H1 (cell line): ENCODE results near the gene RAB30. TPM values are rescaled to one million over a fixed set of nuclear protein-coding genes. Genes with fewer than 3 reads are reported as not detected.

ENCODE experiments used
- CTCF ChIA-PET: fragments of 300-600 bp; sonication (Branson Sonifier 250); formaldehyde crosslinking; loops from one replicate; lab custom pipeline; 2021; ENCODE audit not compliant: partially characterized antibody; lab: Charles Lee
- POLR2A ChIA-PET: fragments of 300-600 bp; sonication (Branson Sonifier 250); formaldehyde crosslinking; loops from one replicate; lab custom pipeline; 2021; ENCODE audit warnings: inconsistent platforms; ENCODE audit not compliant: partially characterized antibody; lab: Charles Lee
- DNase-seq, 2 experiments: peaks; one replicate each; pipeline versions ENCODE4 v3.0.0 to v3.0.0-alpha.2; 2010 to 2022; ENCODE audit warnings: low spot score in 2 of 2, low read depth in 1 of 2, mixed read lengths in 1 of 2
- FAIRE-seq: peaks from 2 replicates; lab custom pipeline; 2011; peaks lifted over from hg19 to GRCh38; lab: Jason Lieb, UNC
- H2AFZ ChIP-seq: 2 replicates; pipeline ENCODE4 v1.8.1; 2012; ENCODE audit warnings: low read length, inconsistent platforms
- H2AK5ac ChIP-seq: 2 replicates; pipeline ENCODE4 v1.6.1; 2013; ENCODE audit warnings: low read depth, low read length
- H2BK120ac ChIP-seq: replicated peaks from 2 replicates; pipeline ENCODE3; 2013; ENCODE audit warnings: low read depth, low read length, inconsistent platforms
- H2BK12ac ChIP-seq: 2 replicates; pipeline ENCODE4 v1.6.1; 2013; ENCODE audit warnings: low read depth, low read length
- H2BK15ac ChIP-seq: 2 replicates; pipeline ENCODE4 v1.6.1; 2013; ENCODE audit warnings: low read length
- H2BK20ac ChIP-seq: 2 replicates; pipeline ENCODE4 v1.6.1; 2013; ENCODE audit warnings: low read length
- H2BK5ac ChIP-seq: 2 replicates; pipeline ENCODE4 v1.6.1; 2013; ENCODE audit warnings: low read depth, low read length
- H3K14ac ChIP-seq: 2 replicates; pipeline ENCODE4 v1.6.1; 2013; ENCODE audit warnings: inconsistent platforms; ENCODE audit not compliant: insufficient read length
- H3K18ac ChIP-seq: 2 replicates; pipeline ENCODE4 v1.6.1; 2013; ENCODE audit warnings: low read length; ENCODE audit errors: extremely low read depth
- H3K23ac ChIP-seq: 2 replicates; pipeline ENCODE4 v1.6.1; 2013; ENCODE audit warnings: inconsistent platforms; ENCODE audit not compliant: insufficient read length
- H3K23me2 ChIP-seq: 2 replicates; pipeline ENCODE4 v1.6.1; 2013; ENCODE audit warnings: low read depth, low read length
- H3K27ac ChIP-seq: 2 replicates; pipeline ENCODE4 v1.6.1; 2011; ENCODE audit warnings: low read depth, low read length, inconsistent platforms
- H3K27me3 ChIP-seq, 4 experiments: replicated peaks in 1 of 4; 1 replicate in 1 of 4; 2 replicates in 3 of 4; pipeline versions ENCODE4 v1.6.1 to v1.8.1; 2011 to 2013; ENCODE audit warnings: low read length in 3 of 4, mild to moderate bottlenecking in 3 of 4, inconsistent platforms in 2 of 4, mixed read lengths in 2 of 4, moderate library complexity in 1 of 4; ENCODE audit not compliant: control insufficient read depth in 3 of 4, insufficient read depth in 3 of 4; ENCODE audit errors: extremely low read depth in 1 of 4
- H3K36me3 ChIP-seq, 4 experiments: 2 replicates each; pipeline versions ENCODE4 v1.6.1 to v1.8.1; 2011 to 2013; ENCODE audit warnings: mild to moderate bottlenecking in 4 of 4, low read length in 3 of 4, moderate library complexity in 2 of 4, control low read depth in 1 of 4, inconsistent platforms in 1 of 4; ENCODE audit not compliant: insufficient read depth in 4 of 4, control insufficient read depth in 2 of 4
- H3K4ac ChIP-seq: replicated peaks from 2 replicates; pipeline ENCODE3; 2013; ENCODE audit warnings: low read length, low read depth, mixed read lengths, inconsistent platforms; ENCODE audit not compliant: insufficient read length
- H3K4me1 ChIP-seq, 4 experiments: replicated peaks in 1 of 4; 1 replicate in 1 of 4; 2 replicates in 3 of 4; pipeline versions ENCODE4 v1.6.1 to v1.8.1; 2011 to 2013; ENCODE audit warnings: low read length in 3 of 4, inconsistent platforms in 2 of 4, mixed read lengths in 1 of 4; ENCODE audit not compliant: insufficient read depth in 4 of 4, control insufficient read depth in 3 of 4
- H3K4me2 ChIP-seq, 2 experiments: 2 replicates each; pipeline versions ENCODE4 v1.6.1 to v1.8.1; 2011 to 2013; ENCODE audit warnings: low read depth in 2 of 2, low read length in 2 of 2, control low read depth in 1 of 2, inconsistent platforms in 1 of 2, mild to moderate bottlenecking in 1 of 2; ENCODE audit not compliant: insufficient read depth in 1 of 2
- H3K4me3 ChIP-seq, 4 experiments: fragments of 200-600, 300-600 bp in 1 of 4; sonication (generic), shearing (Covaris generic), sonication (Bioruptor Twin) in 1 of 4; 2 replicates each; pipeline versions ENCODE4 v1.5.1 to v1.8.1; 2011 to 2016; ENCODE audit warnings: low read length in 4 of 4, low read depth in 3 of 4, control low read depth in 2 of 4, inconsistent platforms in 2 of 4, mild to moderate bottlenecking in 2 of 4, mixed read lengths in 1 of 4, moderate library complexity in 1 of 4; ENCODE audit not compliant: insufficient read depth in 2 of 4; ENCODE audit errors: extremely low read depth in 1 of 4
- H3K56ac ChIP-seq: replicated peaks from 2 replicates; pipeline ENCODE3; 2013; ENCODE audit warnings: low read depth, mild to moderate bottlenecking, mixed read lengths, low read length, inconsistent platforms; ENCODE audit not compliant: insufficient read length
- H3K79me1 ChIP-seq: 2 replicates; pipeline ENCODE4 v1.6.1; 2013; ENCODE audit warnings: low read depth, low read length, control low read depth
- H3K79me2 ChIP-seq, 2 experiments: 2 replicates each; pipeline versions ENCODE4 v1.6.1 to v1.8.1; 2012 to 2013; ENCODE audit warnings: low read length in 2 of 2, mild to moderate bottlenecking in 2 of 2, inconsistent platforms in 1 of 2; ENCODE audit not compliant: insufficient read depth in 2 of 2, control insufficient read depth in 1 of 2
- H3K9ac ChIP-seq, 4 experiments: replicated peaks in 1 of 4; 1 replicate in 1 of 4; 2 replicates in 3 of 4; pipeline versions ENCODE4 v1.6.1 to v1.8.1; 2011 to 2013; ENCODE audit warnings: low read depth in 3 of 4, low read length in 3 of 4, control low read depth in 2 of 4, mild to moderate bottlenecking in 2 of 4, moderate library complexity in 2 of 4, inconsistent platforms in 1 of 4; ENCODE audit errors: extremely low read depth in 1 of 4
- H3K9me3 ChIP-seq, 2 experiments: 2 replicates each; pipeline versions ENCODE4 v1.6.1 to v1.8.1; 2012 to 2013; ENCODE audit warnings: mild to moderate bottlenecking in 2 of 2, moderate library complexity in 2 of 2, control low read depth in 1 of 2, inconsistent platforms in 1 of 2, low read depth in 1 of 2, low read length in 1 of 2, mixed read lengths in 1 of 2; ENCODE audit not compliant: insufficient read depth in 2 of 2
- H4K20me1 ChIP-seq, 2 experiments: replicated peaks in 1 of 2; 2 replicates each; pipeline versions ENCODE3 to v1.8.1; 2011 to 2013; ENCODE audit warnings: inconsistent platforms in 2 of 2, low read length in 2 of 2, mild to moderate bottlenecking in 1 of 2; ENCODE audit not compliant: insufficient read depth in 2 of 2, control insufficient read depth in 1 of 2
- H4K5ac ChIP-seq: 2 replicates; pipeline ENCODE4 v1.6.1; 2013; ENCODE audit warnings: low read length, low read depth, mixed read lengths, inconsistent platforms; ENCODE audit not compliant: insufficient read length
- H4K8ac ChIP-seq: 2 replicates; pipeline ENCODE4 v1.8.0; 2013; ENCODE audit warnings: mild to moderate bottlenecking, moderate library complexity, low read length, inconsistent platforms; ENCODE audit not compliant: insufficient read depth; ENCODE audit errors: extremely low read depth
- H4K91ac ChIP-seq: replicated peaks from 2 replicates; pipeline ENCODE3; 2013; ENCODE audit warnings: low read length, mixed read lengths, inconsistent platforms; ENCODE audit not compliant: insufficient read length
- CEBPB ChIP-seq: IDR thresholded peaks from 2 replicates; pipeline ENCODE4 v1.6.1; 2012; ENCODE audit warnings: low read depth, low read length
- CREB1 ChIP-seq: IDR thresholded peaks from 2 replicates; pipeline ENCODE4 v1.6.1; 2012; ENCODE audit warnings: inconsistent platforms
- SP4 ChIP-seq: IDR thresholded peaks from 2 replicates; pipeline ENCODE4 v1.6.1; 2012; ENCODE audit warnings: low read length, inconsistent platforms
- WGBS, 2 experiments: shearing (Covaris generic) in 1 of 2; methylation state at CpG; one replicate each; pipeline versions ENCODE4 v1.1.6 to v1.1.7; 2013 to 2015; ENCODE audit warnings: low lambda C conversion rate in 2 of 2, mixed read lengths in 2 of 2, inconsistent platforms in 1 of 2, low coverage in 1 of 2, missing lambda C conversion rate in 1 of 2; ENCODE audit not compliant: insufficient replicate concordance in 2 of 2, insufficient coverage in 1 of 2, insufficient read length in 1 of 2; ENCODE audit errors: extremely low coverage in 1 of 2, missing lambda C conversion rate in 1 of 2; 5-methylcytosine and 5-hydroxymethylcytosine counted together
- polyA plus RNA-seq, 7 experiments: library from polyadenylated mRNA; depleted of rRNA in 3 of 7; stranded (reverse) in 5 of 7; unstranded in 2 of 7; fragments of >200 nt in 5 of 7; fragments of 200-250 nt in 2 of 7; gene quantifications; 1 replicate in 5 of 7; 2 replicates in 1 of 7; 4 replicates in 1 of 7; pipeline versions ENCODE4 v1.2.1 to v1.2.3, GENCODE V29; 2011 to 2013; ENCODE audit warnings: missing spikeins in 2 of 7, mixed read lengths in 2 of 7
- total RNA-seq: library from RNA; stranded (reverse); fragmentation: NEBNext Ultra II Directional; extraction: Animal tissue kit (Norgen Biotek cat#: 25700); gene quantifications from 2 replicates; pipeline ENCODE4 v1.2.1, GENCODE V29; 2021

The RAB30 gene
- total and polyA plus RNA-seq, 2 of the 8 experiments (the other 6 are each of a cell fraction or from before 2014, with no cell fraction given) = 1.6 to 11.7 TPM

GRCh38 chr11:82974135-82974534 is 97.6 kb downstream of the RAB30 start:
- POLR2A ChIA-PET = no interaction called here
- no peak overlapping the region for H3K27ac ChIP-seq
- H4K91ac ChIP-seq = no peak overlapping the region

More at GRCh38 chr11:82974135-82974534, 97.6 kb downstream of the RAB30 start:
- Histone ChIP-seq H2AFZ (no peak overlapping the region), H3K9ac (no peak overlapping the region), H3K56ac (no peak overlapping the region), H4K8ac (no peak overlapping the region), H3K4ac (no peak overlapping the region), H2BK120ac (no peak overlapping the region), H3K79me1 (no peaks in the 10 kb centered on the region), H3K79me2 (no peaks in the 10 kb centered on the region), H3K4me3 (no peak overlapping the region), H3K36me3 (no peaks in the 10 kb centered on the region), H3K9me3 (no peaks in the 10 kb centered on the region; a peak in 1 of 4 replicates), H3K14ac (no peak overlapping the region), H2BK12ac (no peak overlapping the region), H2AK5ac (no peak overlapping the region), H3K23ac (no peak overlapping the region), H3K23me2 (no peaks in the 10 kb centered on the region), H3K27me3 (no peaks in the 10 kb centered on the region), H2BK20ac (no peak overlapping the region), H4K20me1 (no peaks in the 10 kb centered on the region)
- CTCF ChIA-PET = no interaction called here
- 87% methylated on average over 2 of the region's 2 CpGs; no CpG with 5 or more reads in 1 of the 2 experiments for WGBS, 2 experiments
- DNase-seq (no peak), FAIRE-seq (no peak)
- TF ChIP-seq CEBPB = no peak
- no peak for TF ChIP-seq SP4
- TF ChIP-seq CREB1 = no peak
- TF ChIP-seq, all 59 proteins: peak for 0
- no peak overlapping the region for H3K4me2 ChIP-seq
- H2BK15ac ChIP-seq = no peak overlapping the region
- no peak overlapping the region for H3K18ac ChIP-seq
- no peak overlapping the region for H4K5ac ChIP-seq
- H3K4me1 ChIP-seq = no peaks in the 10 kb centered on the region
- H2BK5ac ChIP-seq = no peak overlapping the region
